Neural progenitor cell (in vitro differentiated cells): ENCODE measurements around the gene UBL4B. TPM values are rescaled to one million over a fixed set of nuclear protein-coding genes. Genes with fewer than 3 reads are reported as not detected.

Source experiments
- DNase-seq: peaks from one replicate; pipeline ENCODE4 v3.0.0-alpha.2; 2016; ENCODE audit warnings: low spot score
- H2AFZ ChIP-seq: fragments of 200-600 bp; sonication (generic); replicated peaks from 2 replicates; pipeline ENCODE4 v1.6.1; 2016; ENCODE audit warnings: antibody characterized with exemption
- H3F3A ChIP-seq: fragments of 200-600 bp; sonication (generic); 2 replicates; pipeline ENCODE4 v1.6.1; 2016; ENCODE audit warnings: antibody characterized with exemption, low read depth
- H3K27ac ChIP-seq: fragments of 200-600 bp; sonication (generic); 2 replicates; pipeline ENCODE4 v1.5.1; 2016; ENCODE audit warnings: mild to moderate bottlenecking
- H3K27me3 ChIP-seq: fragments of 200-600 bp; sonication (generic); 2 replicates; pipeline ENCODE4 v1.6.1; 2016; ENCODE audit warnings: mild to moderate bottlenecking, moderate library complexity
- H3K36me3 ChIP-seq: fragments of 200-600 bp; sonication (generic); 2 replicates; pipeline ENCODE4 v1.5.1; 2016
- H3K4me1 ChIP-seq: fragments of 200-600 bp; sonication (generic); 2 replicates; pipeline ENCODE4 v1.6.1; 2016; ENCODE audit warnings: mixed run types
- H3K4me2 ChIP-seq: fragments of 200-600 bp; sonication (generic); 2 replicates; pipeline ENCODE4 v1.6.1; 2016
- H3K4me3 ChIP-seq: fragments of 200-600 bp; sonication (generic); 2 replicates; pipeline ENCODE4 v1.5.1; 2016
- H3K79me2 ChIP-seq: fragments of 200-600 bp; sonication (generic); 2 replicates; pipeline ENCODE4 v1.6.1; 2016; ENCODE audit warnings: low read depth
- H3K9ac ChIP-seq: fragments of 200-600 bp; sonication (generic); 2 replicates; pipeline ENCODE4 v1.6.1; 2016
- H3K9me3 ChIP-seq: fragments of 200-600 bp; sonication (generic); 2 replicates; pipeline ENCODE4 v1.5.1; 2016; ENCODE audit warnings: low read depth
- H4K20me1 ChIP-seq: fragments of 200-600 bp; sonication (generic); 2 replicates; pipeline ENCODE4 v1.6.1; 2016; ENCODE audit warnings: low read depth
- H3K27ac Mint-ChIP-seq: 3 replicates; pipeline ENCODE4 v1.8.0; 2021; ENCODE audit warnings: mixed read lengths
- H3K27me3 Mint-ChIP-seq: 2 replicates; pipeline ENCODE4 v1.8.0; 2022; ENCODE audit warnings: low read depth, mild to moderate bottlenecking, inconsistent platforms, moderate library complexity, mixed read lengths; ENCODE audit not compliant: insufficient read depth
- H3K36me3 Mint-ChIP-seq: 3 replicates; pipeline ENCODE4 v1.8.0; 2021; ENCODE audit warnings: mixed read lengths
- H3K4me1 Mint-ChIP-seq: 3 replicates; pipeline ENCODE4 v1.8.0; 2021; ENCODE audit warnings: mixed read lengths
- H3K4me3 Mint-ChIP-seq: 3 replicates; pipeline ENCODE4 v1.8.0; 2021; ENCODE audit warnings: mild to moderate bottlenecking, moderate library complexity, mixed read lengths
- H3K9me3 Mint-ChIP-seq: 3 replicates; pipeline ENCODE4 v1.8.0; 2020; ENCODE audit warnings: mixed read lengths
- EZH2 ChIP-seq: fragments of 200-600 bp; sonication (generic); IDR thresholded peaks from 2 replicates; pipeline ENCODE4 v1.6.1; 2017; ENCODE audit warnings: antibody characterized with exemption, mild to moderate bottlenecking, moderate library complexity
- EZH2phosphoT487 ChIP-seq: fragments of 200-600 bp; sonication (generic); IDR thresholded peaks from 2 replicates; pipeline ENCODE4 v1.6.1; 2017; ENCODE audit warnings: antibody characterized with exemption
- total RNA-seq: library from RNA; depleted of rRNA; stranded (reverse); fragments of >200 nt; gene quantifications from 2 replicates; pipeline ENCODE4 v1.2.3, GENCODE V29; 2015; ENCODE audit warnings: low replicate concordance
- TF ChIP-seq, protein P1 (sequence below): fragments of 200-600 bp; sonication (generic); IDR thresholded peaks from 2 replicates; pipeline ENCODE4 v1.5.1; 2017; ENCODE audit warnings: antibody characterized with exemption, mild to moderate bottlenecking

The UBL4B gene
- total RNA-seq, 1 donor from 2014 or later, result not detected

DNA sequence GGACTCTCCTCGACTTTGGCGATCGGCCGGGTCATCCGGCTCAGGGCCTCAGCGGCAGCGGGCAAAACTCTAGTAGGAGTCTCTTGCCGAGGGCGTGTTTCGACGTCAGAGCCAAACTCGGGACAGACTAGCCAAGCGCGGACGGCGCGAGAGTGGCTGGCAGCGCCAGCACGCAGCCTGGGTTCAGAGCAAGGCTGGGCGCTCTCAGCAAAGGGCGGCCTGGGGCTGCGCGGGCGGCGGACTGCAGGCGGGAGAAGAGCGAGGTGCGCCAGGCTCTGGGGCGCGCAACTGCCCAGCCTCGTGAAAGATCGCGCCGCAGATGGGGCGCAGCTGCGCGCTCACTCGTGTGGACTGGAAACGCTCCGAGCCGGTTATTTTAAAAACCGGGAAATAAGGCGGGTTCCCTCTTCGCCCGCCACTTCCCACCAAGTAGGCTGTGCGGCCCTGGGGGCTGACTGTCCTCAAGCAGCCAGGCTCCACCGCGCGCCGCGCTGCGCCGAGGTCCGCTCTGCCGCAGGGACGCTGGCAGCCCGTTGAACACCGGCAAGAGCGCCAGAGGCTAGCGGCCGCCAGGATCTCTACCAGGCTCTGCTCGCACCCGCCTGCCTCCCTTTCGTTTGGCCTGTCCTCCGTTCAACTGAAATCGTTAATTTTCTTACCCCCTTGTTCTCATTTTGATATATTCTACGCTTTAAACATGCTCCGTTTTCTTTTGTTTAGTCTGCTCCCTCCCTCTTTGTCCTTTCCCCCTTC lies 44.2 kb upstream of the UBL4B start:
- peak overlapping the region; percentile 15 for H3K4me3 Mint-ChIP-seq
- no peaks in the 10 kb centered on the region for H3K79me2 ChIP-seq
- peaks cover 72% of the 10 kb centered on the region for H4K20me1 ChIP-seq
- H3K9me3 ChIP-seq, result no peaks in the 10 kb centered on the region
- H3K9ac ChIP-seq, result no peak overlapping the region
- TF ChIP-seq EZH2phosphoT487 (peak; percentile 89), EZH2 (peak; percentile 78)
- TF ChIP-seq, protein P1, sequence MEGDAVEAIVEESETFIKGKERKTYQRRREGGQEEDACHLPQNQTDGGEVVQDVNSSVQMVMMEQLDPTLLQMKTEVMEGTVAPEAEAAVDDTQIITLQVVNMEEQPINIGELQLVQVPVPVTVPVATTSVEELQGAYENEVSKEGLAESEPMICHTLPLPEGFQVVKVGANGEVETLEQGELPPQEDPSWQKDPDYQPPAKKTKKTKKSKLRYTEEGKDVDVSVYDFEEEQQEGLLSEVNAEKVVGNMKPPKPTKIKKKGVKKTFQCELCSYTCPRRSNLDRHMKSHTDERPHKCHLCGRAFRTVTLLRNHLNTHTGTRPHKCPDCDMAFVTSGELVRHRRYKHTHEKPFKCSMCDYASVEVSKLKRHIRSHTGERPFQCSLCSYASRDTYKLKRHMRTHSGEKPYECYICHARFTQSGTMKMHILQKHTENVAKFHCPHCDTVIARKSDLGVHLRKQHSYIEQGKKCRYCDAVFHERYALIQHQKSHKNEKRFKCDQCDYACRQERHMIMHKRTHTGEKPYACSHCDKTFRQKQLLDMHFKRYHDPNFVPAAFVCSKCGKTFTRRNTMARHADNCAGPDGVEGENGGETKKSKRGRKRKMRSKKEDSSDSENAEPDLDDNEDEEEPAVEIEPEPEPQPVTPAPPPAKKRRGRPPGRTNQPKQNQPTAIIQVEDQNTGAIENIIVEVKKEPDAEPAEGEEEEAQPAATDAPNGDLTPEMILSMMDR, result no peak
- peak overlapping the region; percentile 64 for H3K4me2 ChIP-seq
- peaks cover 92% of the 10 kb centered on the region for H3K27me3 ChIP-seq
- H3K4me1 Mint-ChIP-seq, result peaks cover 7% of the 10 kb centered on the region
- no peaks in the 10 kb centered on the region for H3K9me3 Mint-ChIP-seq
- H3K36me3 ChIP-seq, result no peaks in the 10 kb centered on the region
- H3F3A ChIP-seq, result peaks cover 14% of the 10 kb centered on the region
- peak overlapping the region; percentile 8 for H3K4me3 ChIP-seq
- peaks cover 9% of the 10 kb centered on the region for H3K4me1 ChIP-seq
- H3K27ac Mint-ChIP-seq, result no peak overlapping the region
- peak; percentile 75 for DNase-seq
- H2AFZ ChIP-seq, result no peak overlapping the region
- H3K27me3 Mint-ChIP-seq, result peaks cover 66% of the 10 kb centered on the region
- H3K27ac ChIP-seq, result no peak overlapping the region
- H3K36me3 Mint-ChIP-seq, result peaks cover 1% of the 10 kb centered on the region

DNA sequence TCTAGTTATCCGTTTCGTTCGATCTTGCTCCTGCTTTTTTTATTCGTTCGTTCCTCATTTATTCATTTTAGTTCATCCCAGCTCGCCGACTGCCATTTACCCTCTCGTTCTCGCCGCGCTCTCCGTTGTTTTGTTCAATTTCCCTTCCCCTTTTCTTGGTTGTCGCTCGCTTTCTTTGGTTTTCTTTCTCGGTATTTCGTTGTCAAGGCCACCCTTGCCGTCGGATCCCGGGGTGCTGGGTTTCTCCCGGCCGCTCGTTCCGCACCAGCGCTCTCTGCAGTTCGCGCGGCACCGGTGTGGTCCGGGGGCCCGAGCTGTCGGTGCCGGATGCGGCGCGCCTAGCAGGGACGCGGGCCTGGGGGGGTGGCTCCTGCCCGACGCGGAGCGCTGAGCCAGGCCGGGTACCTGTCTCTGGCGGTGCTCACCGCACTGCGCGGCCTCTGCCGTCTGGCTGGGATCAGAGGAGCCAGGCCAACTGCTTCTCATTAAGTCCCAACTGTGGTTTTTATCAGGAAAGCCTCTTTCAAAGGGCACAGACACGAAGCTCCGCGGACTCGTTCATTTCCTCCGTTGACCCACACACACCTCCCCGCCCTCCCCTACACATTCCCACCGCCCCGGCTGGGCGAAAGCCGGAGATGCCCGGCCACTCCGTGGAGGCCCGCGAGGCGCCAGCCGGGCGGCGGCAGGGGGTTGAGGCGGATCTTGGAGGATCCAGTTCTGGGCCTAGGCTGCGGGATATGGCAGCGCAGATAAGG lies 43.4 kb upstream of the UBL4B start:
- no peak overlapping the region for H3K9ac ChIP-seq
- no peak overlapping the region for H2AFZ ChIP-seq
- TF ChIP-seq, protein P1, result no peak
- TF ChIP-seq EZH2phosphoT487, result peak; percentile 79
- peak; percentile 78 for TF ChIP-seq EZH2
- Mint-ChIP-seq H3K9me3 (no peaks in the 10 kb centered on the region), H3K27me3 (peaks cover 69% of the 10 kb centered on the region), H3K4me3 (peak overlapping the region; percentile 15), H3K4me1 (peaks cover 7% of the 10 kb centered on the region), H3K27ac (no peak overlapping the region), H3K36me3 (no peaks in the 10 kb centered on the region)
- peaks cover 99% of the 10 kb centered on the region for H3K27me3 ChIP-seq
- no peaks in the 10 kb centered on the region for H3K79me2 ChIP-seq
- no peak overlapping the region for H3K4me3 ChIP-seq
- H3K4me1 ChIP-seq, result peaks cover 9% of the 10 kb centered on the region
- H3F3A ChIP-seq, result peaks cover 14% of the 10 kb centered on the region
- H4K20me1 ChIP-seq, result peaks cover 66% of the 10 kb centered on the region
- no peaks in the 10 kb centered on the region for H3K9me3 ChIP-seq
- H3K36me3 ChIP-seq, result no peaks in the 10 kb centered on the region
- H3K27ac ChIP-seq, result no peak overlapping the region
- DNase-seq, result peak; percentile 75
- H3K4me2 ChIP-seq, result peak overlapping the region; percentile 88

DNA sequence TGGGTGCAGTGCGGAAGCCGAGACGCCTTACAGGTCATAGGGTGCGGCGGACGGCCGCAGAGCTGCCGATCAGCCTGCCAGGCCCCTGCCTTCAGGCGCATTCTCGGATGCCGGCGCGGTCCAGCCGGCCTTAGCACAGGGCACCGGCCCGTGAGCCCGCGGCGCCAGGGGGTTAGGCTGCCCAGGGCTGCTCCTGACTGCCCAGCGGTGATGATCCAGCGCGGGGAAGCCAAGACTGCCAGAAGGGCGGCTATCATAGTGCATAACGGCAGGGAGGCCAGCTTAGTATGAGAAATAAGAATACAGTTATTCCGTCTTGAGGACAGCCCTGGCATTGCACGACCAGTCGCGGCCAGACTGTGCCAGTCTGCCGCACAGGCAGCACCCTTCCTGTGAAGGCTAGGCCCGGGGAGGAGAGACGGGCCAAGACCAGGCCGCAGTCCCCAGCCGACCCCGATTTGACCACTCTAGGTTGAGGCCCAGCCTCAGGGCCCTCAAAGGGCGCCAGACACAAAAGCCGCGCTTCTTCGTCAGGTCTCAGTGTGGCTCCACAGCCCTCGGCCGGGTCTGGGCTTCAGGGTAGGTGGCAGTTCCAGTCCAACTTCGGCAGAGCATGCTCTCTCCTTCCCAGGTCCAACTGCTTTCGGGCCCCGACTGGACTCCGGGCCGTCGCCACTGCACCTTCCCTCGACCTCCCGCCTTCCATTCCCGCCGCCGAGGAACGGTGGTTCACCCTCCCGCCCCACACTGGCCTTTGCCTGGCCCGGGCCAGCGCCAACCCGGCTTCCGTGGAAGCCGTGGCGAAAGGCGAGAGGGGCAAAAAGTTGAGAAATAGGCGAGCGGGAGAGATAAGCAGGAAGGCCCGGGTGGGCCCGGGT lies 42.6 kb upstream of the UBL4B start:
- H3K27ac Mint-ChIP-seq, result no peak overlapping the region
- H3K4me1 Mint-ChIP-seq, result peaks cover 7% of the 10 kb centered on the region
- peak; percentile 96 for TF ChIP-seq EZH2phosphoT487
- peak; percentile 100 for TF ChIP-seq EZH2
- TF ChIP-seq, protein P1, result no peak
- Histone ChIP-seq H3K36me3 (no peaks in the 10 kb centered on the region), H3K4me3 (peak overlapping the region; percentile 50), H3K4me2 (peak overlapping the region; percentile 88), H2AFZ (peak overlapping the region; percentile 73), H3K79me2 (no peaks in the 10 kb centered on the region), H3K9ac (no peak overlapping the region), H3K9me3 (no peaks in the 10 kb centered on the region), H3F3A (peaks cover 14% of the 10 kb centered on the region), H3K27ac (no peak overlapping the region), H3K27me3 (peaks cover 100% of the 10 kb centered on the region), H4K20me1 (peaks cover 59% of the 10 kb centered on the region), H3K4me1 (peaks cover 9% of the 10 kb centered on the region)
- peak; percentile 68 for DNase-seq
- H3K27me3 Mint-ChIP-seq, result peaks cover 74% of the 10 kb centered on the region
- no peaks in the 10 kb centered on the region for H3K9me3 Mint-ChIP-seq
- peak overlapping the region; percentile 53 for H3K4me3 Mint-ChIP-seq
- H3K36me3 Mint-ChIP-seq, result no peaks in the 10 kb centered on the region
